WTC11 (cell line): ENCODE measurements around the gene GREM1. TPM values are rescaled to one million over a fixed set of nuclear protein-coding genes. Genes with fewer than 3 reads are reported as not detected.

Experiments
- ATAC-seq: fragments of 200-7000 bp; cut with Tn5 transposase; 2 replicates; pipeline ENCODE4 v1.10.0; 2021; ENCODE audit warnings: mild to moderate bottlenecking, moderate library complexity
- CTCF ChIA-PET: fragments of 300-600 bp; sonication (Branson Sonifier 250); formaldehyde crosslinking; loops from one replicate; lab custom pipeline; 2021; ENCODE audit warnings: antibody characterized with exemption; lab: Charles Lee
- POLR2A ChIA-PET: fragments of 350-600 bp; sonication (Branson Sonifier 250); formaldehyde crosslinking; loops from one replicate; lab custom pipeline; 2021; ENCODE audit warnings: antibody characterized with exemption; lab: Charles Lee
- DNase-seq: peaks from one replicate; pipeline ENCODE4 v3.0.0; 2021; ENCODE audit warnings: low spot score
- H3K27ac Mint-ChIP-seq: 2 replicates; pipeline ENCODE4 v1.8.0; 2021; ENCODE audit warnings: mixed read lengths
- H3K27me3 Mint-ChIP-seq: 2 replicates; pipeline ENCODE4 v1.8.0; 2021; ENCODE audit warnings: low read depth, mild to moderate bottlenecking, moderate library complexity, mixed read lengths
- H3K36me3 Mint-ChIP-seq: 2 replicates; pipeline ENCODE4 v1.8.0; 2021; ENCODE audit warnings: mixed read lengths
- H3K4me1 Mint-ChIP-seq: 2 replicates; pipeline ENCODE4 v1.8.0; 2022; ENCODE audit warnings: mixed read lengths
- H3K4me3 Mint-ChIP-seq: 2 replicates; pipeline ENCODE4 v1.8.0; 2021; ENCODE audit warnings: mild to moderate bottlenecking, moderate library complexity, mixed read lengths
- H3K9me3 Mint-ChIP-seq: 2 replicates; pipeline ENCODE4 v1.8.0; 2021; ENCODE audit warnings: mixed read lengths
- EMX1 ChIP-seq: fragments of 250-450 bp; sonication (Bioruptor Pico); IDR thresholded peaks from 2 replicates; pipeline ENCODE4 v1.8.0; 2021; ENCODE audit warnings: mild to moderate bottlenecking
- ETV6 ChIP-seq: sonication (generic); formaldehyde crosslinking; IDR thresholded peaks from 2 replicates; pipeline ENCODE4 v1.8.1; 2022; ENCODE audit warnings: mild to moderate bottlenecking, missing genetic modification reagents
- JAZF1 ChIP-seq: fragments of 250-450 bp; sonication (Bioruptor Pico); IDR thresholded peaks from 2 replicates; pipeline ENCODE4 v1.9.0; 2021; ENCODE audit warnings: moderate library complexity, mild to moderate bottlenecking, inconsistent platforms
- JUN ChIP-seq: sonication (generic); formaldehyde crosslinking; IDR thresholded peaks from 2 replicates; pipeline ENCODE4 v1.8.0; 2023; ENCODE audit warnings: mild to moderate bottlenecking, missing genetic modification reagents
- MYBL2 ChIP-seq: sonication (generic); formaldehyde crosslinking; IDR thresholded peaks from 2 replicates; pipeline ENCODE4 v1.8.1; 2023; ENCODE audit warnings: mild to moderate bottlenecking, moderate library complexity, missing genetic modification reagents
- NR1H2 ChIP-seq: sonication (generic); formaldehyde crosslinking; IDR thresholded peaks from 2 replicates; pipeline ENCODE4 v1.9.0; 2021; ENCODE audit warnings: mild to moderate bottlenecking, moderate library complexity, missing genetic modification reagents
- PRRX2 ChIP-seq: fragments of 250-450 bp; sonication (Bioruptor Pico); IDR thresholded peaks from 2 replicates; pipeline ENCODE4 v1.8.0; 2021; ENCODE audit warnings: mild to moderate bottlenecking
- TEAD4 ChIP-seq: sonication (generic); formaldehyde crosslinking; IDR thresholded peaks from 2 replicates; pipeline ENCODE4 v1.8.0; 2022; ENCODE audit warnings: mild to moderate bottlenecking, missing genetic modification reagents
- ZNF317 ChIP-seq: sonication (generic); formaldehyde crosslinking; IDR thresholded peaks from 2 replicates; pipeline ENCODE4 v1.8.1; 2023; ENCODE audit warnings: low read depth, mild to moderate bottlenecking, moderate library complexity, missing genetic modification reagents, borderline replicate concordance
- ZNF396 ChIP-seq: fragments of 250-450 bp; sonication (Bioruptor Pico); IDR thresholded peaks from 2 replicates; pipeline ENCODE4 v1.8.0; 2021; ENCODE audit warnings: mild to moderate bottlenecking, moderate library complexity, borderline replicate concordance
- total RNA-seq: library from RNA; stranded (reverse); gene quantifications from 3 replicates; pipeline ENCODE4 v1.2.3, GENCODE V29; 2021
- TF ChIP-seq, protein P1 (sequence below): sonication (generic); formaldehyde crosslinking; IDR thresholded peaks from 2 replicates; pipeline ENCODE4 v1.8.1; 2023; ENCODE audit warnings: mild to moderate bottlenecking, missing genetic modification reagents
- TF ChIP-seq, protein P2 (sequence below): sonication (generic); formaldehyde crosslinking; IDR thresholded peaks from 2 replicates; pipeline ENCODE4 v1.8.0; 2023; ENCODE audit warnings: missing genetic modification reagents
- TF ChIP-seq, protein P3 (sequence below): sonication (generic); formaldehyde crosslinking; IDR thresholded peaks from 2 replicates; pipeline ENCODE4 v1.8.0; 2022; ENCODE audit warnings: mild to moderate bottlenecking, missing genetic modification reagents
- TF ChIP-seq, protein P4 (sequence below): sonication (generic); formaldehyde crosslinking; conservative IDR thresholded peaks from 2 replicates; pipeline ENCODE4 v1.8.1; 2022; ENCODE audit warnings: mild to moderate bottlenecking, missing genetic modification reagents
- TF ChIP-seq, protein P5 (sequence below): sonication (generic); formaldehyde crosslinking; conservative IDR thresholded peaks from 2 replicates; pipeline ENCODE4 v1.8.1; 2023; ENCODE audit warnings: mild to moderate bottlenecking, low read depth, missing genetic modification reagents, moderate library complexity

The GREM1 gene
- total RNA-seq, 1 experiment from 2014 or later, result 0.59 TPM

DNA sequence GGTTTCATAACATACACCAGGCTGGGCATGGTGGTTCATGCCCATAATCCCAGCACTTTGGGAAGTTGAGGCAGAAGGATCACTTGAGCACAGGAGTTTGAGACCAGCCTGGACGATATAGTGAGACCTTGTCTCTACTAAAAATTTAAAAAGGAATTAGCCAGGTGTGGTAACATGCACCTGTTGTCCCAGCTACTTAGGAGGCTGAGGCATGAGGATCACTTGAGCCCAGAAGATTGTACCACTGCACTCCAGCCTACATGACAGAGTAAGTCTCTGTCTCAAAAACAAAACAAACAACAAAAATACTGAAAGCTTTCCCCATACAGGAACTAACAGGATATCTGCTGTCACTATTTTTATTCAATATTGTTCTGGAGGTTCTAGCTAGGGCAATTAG is 20.9 kb downstream of the GREM1 start:
- ATAC-seq (no peak), DNase-seq (no peak)
- Mint-ChIP-seq H3K4me3 (no peak overlapping the region), H3K27me3 (no peaks in the 10 kb centered on the region; the same call in 1 of the 2 replicates), H3K9me3 (peaks cover 30% of the 10 kb centered on the region), H3K4me1 (peaks cover 7% of the 10 kb centered on the region), H3K36me3 (peaks cover 7% of the 10 kb centered on the region), H3K27ac (no peak overlapping the region)
- TF ChIP-seq MYBL2 (CRISPR knock-in tag) (no peak), EMX1 (no peak), NR1H2 (CRISPR knock-in tag) (no peak), JAZF1 (CRISPR knock-in tag) (no peak)
- TF ChIP-seq, protein P1, sequence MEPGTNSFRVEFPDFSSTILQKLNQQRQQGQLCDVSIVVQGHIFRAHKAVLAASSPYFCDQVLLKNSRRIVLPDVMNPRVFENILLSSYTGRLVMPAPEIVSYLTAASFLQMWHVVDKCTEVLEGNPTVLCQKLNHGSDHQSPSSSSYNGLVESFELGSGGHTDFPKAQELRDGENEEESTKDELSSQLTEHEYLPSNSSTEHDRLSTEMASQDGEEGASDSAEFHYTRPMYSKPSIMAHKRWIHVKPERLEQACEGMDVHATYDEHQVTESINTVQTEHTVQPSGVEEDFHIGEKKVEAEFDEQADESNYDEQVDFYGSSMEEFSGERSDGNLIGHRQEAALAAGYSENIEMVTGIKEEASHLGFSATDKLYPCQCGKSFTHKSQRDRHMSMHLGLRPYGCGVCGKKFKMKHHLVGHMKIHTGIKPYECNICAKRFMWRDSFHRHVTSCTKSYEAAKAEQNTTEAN (CRISPR knock-in tag), result no peak
- TF ChIP-seq, protein P2, sequence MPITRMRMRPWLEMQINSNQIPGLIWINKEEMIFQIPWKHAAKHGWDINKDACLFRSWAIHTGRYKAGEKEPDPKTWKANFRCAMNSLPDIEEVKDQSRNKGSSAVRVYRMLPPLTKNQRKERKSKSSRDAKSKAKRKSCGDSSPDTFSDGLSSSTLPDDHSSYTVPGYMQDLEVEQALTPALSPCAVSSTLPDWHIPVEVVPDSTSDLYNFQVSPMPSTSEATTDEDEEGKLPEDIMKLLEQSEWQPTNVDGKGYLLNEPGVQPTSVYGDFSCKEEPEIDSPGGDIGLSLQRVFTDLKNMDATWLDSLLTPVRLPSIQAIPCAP (CRISPR knock-in tag), result no peak
- TF ChIP-seq, protein P3, sequence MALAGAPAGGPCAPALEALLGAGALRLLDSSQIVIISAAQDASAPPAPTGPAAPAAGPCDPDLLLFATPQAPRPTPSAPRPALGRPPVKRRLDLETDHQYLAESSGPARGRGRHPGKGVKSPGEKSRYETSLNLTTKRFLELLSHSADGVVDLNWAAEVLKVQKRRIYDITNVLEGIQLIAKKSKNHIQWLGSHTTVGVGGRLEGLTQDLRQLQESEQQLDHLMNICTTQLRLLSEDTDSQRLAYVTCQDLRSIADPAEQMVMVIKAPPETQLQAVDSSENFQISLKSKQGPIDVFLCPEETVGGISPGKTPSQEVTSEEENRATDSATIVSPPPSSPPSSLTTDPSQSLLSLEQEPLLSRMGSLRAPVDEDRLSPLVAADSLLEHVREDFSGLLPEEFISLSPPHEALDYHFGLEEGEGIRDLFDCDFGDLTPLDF (CRISPR knock-in tag), result no peak
- TF ChIP-seq, protein P4, sequence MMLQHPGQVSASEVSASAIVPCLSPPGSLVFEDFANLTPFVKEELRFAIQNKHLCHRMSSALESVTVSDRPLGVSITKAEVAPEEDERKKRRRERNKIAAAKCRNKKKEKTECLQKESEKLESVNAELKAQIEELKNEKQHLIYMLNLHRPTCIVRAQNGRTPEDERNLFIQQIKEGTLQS, result no peak
- ChIA-PET POLR2A (no interaction called here), CTCF (no interaction called here)

DNA sequence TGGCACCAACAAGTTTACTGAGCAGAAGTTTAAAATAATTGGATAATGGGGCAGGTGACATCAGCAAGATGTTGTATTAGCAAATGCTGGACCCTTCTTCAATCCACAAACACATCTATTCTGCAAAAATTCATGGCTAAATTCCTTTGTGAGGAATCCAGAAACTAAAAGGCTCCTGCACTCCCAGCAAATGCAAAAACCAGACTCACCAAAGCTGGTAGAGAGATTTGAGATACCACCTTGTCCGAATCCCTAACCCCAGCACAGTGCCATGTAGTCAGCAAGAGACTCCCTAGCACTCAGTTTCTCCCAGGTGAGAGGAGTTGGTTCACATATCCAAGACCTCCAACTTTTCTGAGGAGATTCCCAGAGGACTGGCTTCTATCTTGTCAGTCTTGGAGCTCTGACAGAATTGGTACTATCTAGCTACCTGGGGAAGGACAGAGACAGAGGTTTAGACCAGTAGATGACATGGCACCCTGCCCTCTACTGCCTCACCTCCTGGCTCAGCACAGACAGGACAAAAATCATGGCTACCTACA is 21.8 kb downstream of the GREM1 start:
- ChIA-PET POLR2A (interaction anchor here (0.6 kb wide), 1 partner anchor 67 kb away, joined by 6 read pairs; no protein-coding TSS in a partner anchor), CTCF (no interaction called here)
- no peaks in the 10 kb centered on the region; the same call in 1 of the 2 replicates for H3K27me3 Mint-ChIP-seq
- H3K4me3 Mint-ChIP-seq, result no peak overlapping the region
- TF ChIP-seq ZNF317 (CRISPR knock-in tag) (no peak), TEAD4 (CRISPR knock-in tag) (no peak), MYBL2 (CRISPR knock-in tag) (no peak), ZNF396 (no peak), JUN (CRISPR knock-in tag) (no peak), ETV6 (CRISPR knock-in tag) (no peak), PRRX2 (no peak), JAZF1 (CRISPR knock-in tag) (no peak)
- TF ChIP-seq, protein P4, result no peak
- TF ChIP-seq, protein P5, sequence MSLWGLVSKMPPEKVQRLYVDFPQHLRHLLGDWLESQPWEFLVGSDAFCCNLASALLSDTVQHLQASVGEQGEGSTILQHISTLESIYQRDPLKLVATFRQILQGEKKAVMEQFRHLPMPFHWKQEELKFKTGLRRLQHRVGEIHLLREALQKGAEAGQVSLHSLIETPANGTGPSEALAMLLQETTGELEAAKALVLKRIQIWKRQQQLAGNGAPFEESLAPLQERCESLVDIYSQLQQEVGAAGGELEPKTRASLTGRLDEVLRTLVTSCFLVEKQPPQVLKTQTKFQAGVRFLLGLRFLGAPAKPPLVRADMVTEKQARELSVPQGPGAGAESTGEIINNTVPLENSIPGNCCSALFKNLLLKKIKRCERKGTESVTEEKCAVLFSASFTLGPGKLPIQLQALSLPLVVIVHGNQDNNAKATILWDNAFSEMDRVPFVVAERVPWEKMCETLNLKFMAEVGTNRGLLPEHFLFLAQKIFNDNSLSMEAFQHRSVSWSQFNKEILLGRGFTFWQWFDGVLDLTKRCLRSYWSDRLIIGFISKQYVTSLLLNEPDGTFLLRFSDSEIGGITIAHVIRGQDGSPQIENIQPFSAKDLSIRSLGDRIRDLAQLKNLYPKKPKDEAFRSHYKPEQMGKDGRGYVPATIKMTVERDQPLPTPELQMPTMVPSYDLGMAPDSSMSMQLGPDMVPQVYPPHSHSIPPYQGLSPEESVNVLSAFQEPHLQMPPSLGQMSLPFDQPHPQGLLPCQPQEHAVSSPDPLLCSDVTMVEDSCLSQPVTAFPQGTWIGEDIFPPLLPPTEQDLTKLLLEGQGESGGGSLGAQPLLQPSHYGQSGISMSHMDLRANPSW, result no peak
- ATAC-seq, result no peak
- no peak for DNase-seq
- H3K9me3 Mint-ChIP-seq, result peaks cover 30% of the 10 kb centered on the region
- H3K36me3 Mint-ChIP-seq, result peaks cover 7% of the 10 kb centered on the region
- H3K27ac Mint-ChIP-seq, result no peak overlapping the region
- peaks cover 7% of the 10 kb centered on the region for H3K4me1 Mint-ChIP-seq
